K562 (cell line): ENCODE data around the gene RACGAP1. TPM values are rescaled to one million over a fixed set of nuclear protein-coding genes. Genes with fewer than 3 reads are reported as not detected.

Experiments
- BMI1 ChIP-seq: fragments of 150-350 bp; IDR thresholded peaks from 2 replicates; pipeline ENCODE4 v1.6.1; 2014; ENCODE audit warnings: low read length
- CBFA2T2 ChIP-seq: fragments of 450-650 bp; conservative IDR thresholded peaks from 2 replicates; pipeline ENCODE4 v1.6.1; 2017; ENCODE audit warnings: mild to moderate bottlenecking
- CBX1 ChIP-seq: sonication (generic); IDR thresholded peaks from 2 replicates; pipeline ENCODE4 v1.6.1; 2016; ENCODE audit warnings: antibody characterized with exemption, low read depth, mild to moderate bottlenecking
- MAZ ChIP-seq, 2 experiments: fragments of 450-650 bp in 1 of 2; sonication (generic) in 1 of 2; formaldehyde crosslinking; IDR thresholded peaks in 1 of 2; conservative IDR thresholded peaks in 1 of 2; 2 replicates each; pipeline versions ENCODE4 v1.4.0 to v1.5.0; 2020; ENCODE audit warnings: mild to moderate bottlenecking in 1 of 2, missing genetic modification reagents in 1 of 2
- SP1 ChIP-seq: sonication (generic); formaldehyde crosslinking; IDR thresholded peaks from 2 replicates; pipeline ENCODE4 v1.8.1; 2022; ENCODE audit warnings: mild to moderate bottlenecking, missing genetic modification reagents
- TCF3 ChIP-seq: sonication (generic); formaldehyde crosslinking; IDR thresholded peaks from 2 replicates; pipeline ENCODE4 v1.4.0; 2020; ENCODE audit warnings: mild to moderate bottlenecking, missing genetic modification reagents
- TEAD1 ChIP-seq, 2 experiments: fragments of 450-650 bp in 1 of 2; sonication (generic) in 1 of 2; formaldehyde crosslinking; IDR thresholded peaks; 2 replicates each; pipeline versions ENCODE4 v1.4.0 to v1.8.0; 2020 to 2022; ENCODE audit warnings: mild to moderate bottlenecking in 2 of 2, missing genetic modification reagents in 1 of 2
- ZNF311 ChIP-seq: fragments of 250-450 bp; sonication (Bioruptor Pico); IDR thresholded peaks from 2 replicates; pipeline ENCODE4 v1.4.0; 2020; ENCODE audit warnings: mild to moderate bottlenecking, moderate library complexity
- polyA plus RNA-seq, 8 experiments: library from polyadenylated mRNA; depleted of rRNA in 4 of 8; stranded (reverse) in 5 of 8; unstranded in 3 of 8; fragments of >200 nt; fragmentation: Nextera tagmentation in 2 of 8; fragmentation: Illumina TruSeq in 1 of 8; extraction: Ambion mirVana in 2 of 8; extraction: Trizol in 1 of 8; gene quantifications; 2 replicates each; pipeline versions ENCODE4 v1.2.1 to v1.2.3, GENCODE V29; 2011 to 2014; ENCODE audit warnings: inconsistent platforms in 1 of 8, missing spikeins in 1 of 8
- total RNA-seq, 7 experiments: library from RNA; depleted of rRNA in 6 of 7; stranded (reverse); fragments of >200 nt in 6 of 7; fragmentation: Illumina TruSeq in 2 of 7; extraction: Trizol in 2 of 7; gene quantifications; 2 replicates each; pipeline versions ENCODE4 v1.2.1 to v1.2.3, GENCODE V29; 2011 to 2021; ENCODE audit warnings: low replicate concordance in 1 of 7
- TF ChIP-seq, protein P1 (sequence below), 2 experiments: IDR thresholded peaks; 2 replicates each; pipeline ENCODE4 v1.6.1; 2011; ENCODE audit warnings: borderline replicate concordance in 1 of 2, control low read depth in 1 of 2, low read depth in 1 of 2, low read length in 1 of 2, mild to moderate bottlenecking in 1 of 2, mixed read lengths in 1 of 2, moderate library complexity in 1 of 2; ENCODE audit not compliant: insufficient read depth in 1 of 2, insufficient read length in 1 of 2, poor library complexity in 1 of 2, severe bottlenecking in 1 of 2; ENCODE audit errors: extremely low read depth in 1 of 2
- TF ChIP-seq, protein P2 (sequence below), 2 experiments: fragments of 450-650 bp in 1 of 2; sonication (generic) in 1 of 2; formaldehyde crosslinking in 1 of 2; IDR thresholded peaks; 2 replicates each; pipeline versions ENCODE4 v1.7.1 to v1.9.0; 2016 to 2022; ENCODE audit warnings: inconsistent platforms in 1 of 2, mild to moderate bottlenecking in 1 of 2, missing genetic modification reagents in 1 of 2
- TF ChIP-seq, protein P3 (sequence below): sonication (generic); formaldehyde crosslinking; IDR thresholded peaks from 2 replicates; pipeline ENCODE4 v1.8.0; 2022; ENCODE audit warnings: missing genetic modification reagents, mild to moderate bottlenecking, moderate library complexity, borderline replicate concordance
- TF ChIP-seq, protein P4 (sequence below): fragments of 450-650 bp; IDR thresholded peaks from 2 replicates; pipeline ENCODE4 v1.6.1; 2016; ENCODE audit warnings: mild to moderate bottlenecking

RACGAP1 gene
- total and polyA plus RNA-seq, 9 of the 15 experiments (the other 6 are each of a cell fraction or from before 2014, with no cell fraction given) = 56.4 to 92.9 (median 71.8) TPM

DNA sequence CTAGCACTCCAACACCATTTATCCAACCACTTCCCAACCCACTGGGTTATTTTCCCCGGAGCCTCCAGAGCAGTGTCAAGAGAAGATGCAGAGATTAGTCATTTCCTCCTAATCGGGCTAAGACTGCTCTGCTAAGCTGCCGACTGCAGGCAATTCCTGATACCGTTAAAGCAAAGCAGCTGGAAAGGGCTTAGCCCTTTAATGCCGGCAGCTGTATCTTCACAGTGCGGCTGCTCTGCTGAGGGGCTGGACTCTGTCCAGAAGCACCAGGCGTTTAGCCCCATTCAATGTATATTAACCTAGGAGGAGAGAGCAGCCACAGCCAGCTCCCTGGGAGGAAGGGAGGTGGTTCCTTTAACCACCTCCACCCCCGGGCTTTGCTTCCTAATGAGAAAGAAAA is 41.4 kb downstream of the RACGAP1 start (continued):
- TF ChIP-seq, protein P1, sequence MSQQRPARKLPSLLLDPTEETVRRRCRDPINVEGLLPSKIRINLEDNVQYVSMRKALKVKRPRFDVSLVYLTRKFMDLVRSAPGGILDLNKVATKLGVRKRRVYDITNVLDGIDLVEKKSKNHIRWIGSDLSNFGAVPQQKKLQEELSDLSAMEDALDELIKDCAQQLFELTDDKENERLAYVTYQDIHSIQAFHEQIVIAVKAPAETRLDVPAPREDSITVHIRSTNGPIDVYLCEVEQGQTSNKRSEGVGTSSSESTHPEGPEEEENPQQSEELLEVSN (IDR thresholded peaks at IDR 0.05; ENCODE audit: borderline replicate concordance in 1 of 2, extremely low read depth in 1 of 2, insufficient read depth in 1 of 2, insufficient read length in 1 of 2, low read depth in 1 of 2, low read length in 1 of 2, poor library complexity in 1 of 2, severe bottlenecking in 1 of 2) = no peak
- TF ChIP-seq CBX1 = no peak
- TF ChIP-seq BMI1 = no peak
- no peak; a peak in 1 of 4 replicates for TF ChIP-seq MAZ (CRISPR knock-in tag; conservative IDR thresholded peaks at IDR 0.05 in 1 of 2, IDR thresholded peaks at IDR 0.05 in 1 of 2)
- TF ChIP-seq, protein P2, sequence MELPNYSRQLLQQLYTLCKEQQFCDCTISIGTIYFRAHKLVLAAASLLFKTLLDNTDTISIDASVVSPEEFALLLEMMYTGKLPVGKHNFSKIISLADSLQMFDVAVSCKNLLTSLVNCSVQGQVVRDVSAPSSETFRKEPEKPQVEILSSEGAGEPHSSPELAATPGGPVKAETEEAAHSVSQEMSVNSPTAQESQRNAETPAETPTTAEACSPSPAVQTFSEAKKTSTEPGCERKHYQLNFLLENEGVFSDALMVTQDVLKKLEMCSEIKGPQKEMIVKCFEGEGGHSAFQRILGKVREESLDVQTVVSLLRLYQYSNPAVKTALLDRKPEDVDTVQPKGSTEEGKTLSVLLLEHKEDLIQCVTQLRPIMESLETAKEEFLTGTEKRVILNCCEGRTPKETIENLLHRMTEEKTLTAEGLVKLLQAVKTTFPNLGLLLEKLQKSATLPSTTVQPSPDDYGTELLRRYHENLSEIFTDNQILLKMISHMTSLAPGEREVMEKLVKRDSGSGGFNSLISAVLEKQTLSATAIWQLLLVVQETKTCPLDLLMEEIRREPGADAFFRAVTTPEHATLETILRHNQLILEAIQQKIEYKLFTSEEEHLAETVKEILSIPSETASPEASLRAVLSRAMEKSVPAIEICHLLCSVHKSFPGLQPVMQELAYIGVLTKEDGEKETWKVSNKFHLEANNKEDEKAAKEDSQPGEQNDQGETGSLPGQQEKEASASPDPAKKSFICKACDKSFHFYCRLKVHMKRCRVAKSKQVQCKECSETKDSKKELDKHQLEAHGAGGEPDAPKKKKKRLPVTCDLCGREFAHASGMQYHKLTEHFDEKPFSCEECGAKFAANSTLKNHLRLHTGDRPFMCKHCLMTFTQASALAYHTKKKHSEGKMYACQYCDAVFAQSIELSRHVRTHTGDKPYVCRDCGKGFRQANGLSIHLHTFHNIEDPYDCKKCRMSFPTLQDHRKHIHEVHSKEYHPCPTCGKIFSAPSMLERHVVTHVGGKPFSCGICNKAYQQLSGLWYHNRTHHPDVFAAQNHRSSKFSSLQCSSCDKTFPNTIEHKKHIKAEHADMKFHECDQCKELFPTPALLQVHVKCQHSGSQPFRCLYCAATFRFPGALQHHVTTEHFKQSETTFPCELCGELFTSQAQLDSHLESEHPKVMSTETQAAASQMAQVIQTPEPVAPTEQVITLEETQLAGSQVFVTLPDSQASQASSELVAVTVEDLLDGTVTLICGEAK (IDR thresholded peaks at IDR 0.05) = no peak
- TF ChIP-seq, protein P2 (CRISPR knock-in tag; IDR thresholded peaks at IDR 0.05) = no peak
- TF ChIP-seq TEAD1 (CRISPR knock-in tag; IDR thresholded peaks at IDR 0.05) = no peak
- TF ChIP-seq CBFA2T2 = peak; percentile 91
- TF ChIP-seq SP1 (CRISPR knock-in tag) = no peak
- TF ChIP-seq ZNF311 (CRISPR knock-in tag) = no peak
- TF ChIP-seq, protein P3, sequence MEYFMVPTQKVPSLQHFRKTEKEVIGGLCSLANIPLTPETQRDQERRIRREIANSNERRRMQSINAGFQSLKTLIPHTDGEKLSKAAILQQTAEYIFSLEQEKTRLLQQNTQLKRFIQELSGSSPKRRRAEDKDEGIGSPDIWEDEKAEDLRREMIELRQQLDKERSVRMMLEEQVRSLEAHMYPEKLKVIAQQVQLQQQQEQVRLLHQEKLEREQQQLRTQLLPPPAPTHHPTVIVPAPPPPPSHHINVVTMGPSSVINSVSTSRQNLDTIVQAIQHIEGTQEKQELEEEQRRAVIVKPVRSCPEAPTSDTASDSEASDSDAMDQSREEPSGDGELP (CRISPR knock-in tag) = peak; percentile 92
- TF ChIP-seq, protein P4, sequence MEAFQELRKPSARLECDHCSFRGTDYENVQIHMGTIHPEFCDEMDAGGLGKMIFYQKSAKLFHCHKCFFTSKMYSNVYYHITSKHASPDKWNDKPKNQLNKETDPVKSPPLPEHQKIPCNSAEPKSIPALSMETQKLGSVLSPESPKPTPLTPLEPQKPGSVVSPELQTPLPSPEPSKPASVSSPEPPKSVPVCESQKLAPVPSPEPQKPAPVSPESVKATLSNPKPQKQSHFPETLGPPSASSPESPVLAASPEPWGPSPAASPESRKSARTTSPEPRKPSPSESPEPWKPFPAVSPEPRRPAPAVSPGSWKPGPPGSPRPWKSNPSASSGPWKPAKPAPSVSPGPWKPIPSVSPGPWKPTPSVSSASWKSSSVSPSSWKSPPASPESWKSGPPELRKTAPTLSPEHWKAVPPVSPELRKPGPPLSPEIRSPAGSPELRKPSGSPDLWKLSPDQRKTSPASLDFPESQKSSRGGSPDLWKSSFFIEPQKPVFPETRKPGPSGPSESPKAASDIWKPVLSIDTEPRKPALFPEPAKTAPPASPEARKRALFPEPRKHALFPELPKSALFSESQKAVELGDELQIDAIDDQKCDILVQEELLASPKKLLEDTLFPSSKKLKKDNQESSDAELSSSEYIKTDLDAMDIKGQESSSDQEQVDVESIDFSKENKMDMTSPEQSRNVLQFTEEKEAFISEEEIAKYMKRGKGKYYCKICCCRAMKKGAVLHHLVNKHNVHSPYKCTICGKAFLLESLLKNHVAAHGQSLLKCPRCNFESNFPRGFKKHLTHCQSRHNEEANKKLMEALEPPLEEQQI = no peak
- TF ChIP-seq TCF3 = peak; percentile 82
